Brain microvascular endothelial cell (primary cell): ENCODE data around the gene RPA1.

ENCODE experiments used
- DNase-seq: peaks from one replicate; pipeline ENCODE4 v3.0.0-alpha.2; 2020
- H3K27ac ChIP-seq: fragments of 250-450 bp; sonication (Bioruptor Pico); 2 replicates; pipeline ENCODE4 v1.5.1; 2020; ENCODE audit warnings: mild to moderate bottlenecking, moderate library complexity
- H3K27me3 ChIP-seq: fragments of 250-450 bp; sonication (Bioruptor Pico); replicated peaks from 2 replicates; pipeline ENCODE4 v1.5.1; 2020; ENCODE audit warnings: mild to moderate bottlenecking
- H3K36me3 ChIP-seq: fragments of 250-450 bp; sonication (Bioruptor Pico); replicated peaks from 2 replicates; pipeline ENCODE4 v1.5.1; 2020; ENCODE audit warnings: mild to moderate bottlenecking
- H3K4me3 ChIP-seq: 2 replicates; pipeline ENCODE4 v1.5.1; 2011; ENCODE audit warnings: low read depth, mild to moderate bottlenecking, control low read depth, low read length, moderate library complexity
- CTCF ChIP-seq: IDR thresholded peaks from 2 replicates; pipeline ENCODE4 v1.5.1; 2011; ENCODE audit warnings: low read depth, mild to moderate bottlenecking, moderate library complexity, low read length, control low read depth, inconsistent platforms; ENCODE audit errors: missing control alignments
- in situ Hi-C: cut with HindIII; loops from 2 replicates; pipeline ENCODE4 v1.10.0; 2017; ENCODE audit warnings: low sequenced_read_pairs, low pct_ligation_motif_present

Gene RPA1

DNA sequence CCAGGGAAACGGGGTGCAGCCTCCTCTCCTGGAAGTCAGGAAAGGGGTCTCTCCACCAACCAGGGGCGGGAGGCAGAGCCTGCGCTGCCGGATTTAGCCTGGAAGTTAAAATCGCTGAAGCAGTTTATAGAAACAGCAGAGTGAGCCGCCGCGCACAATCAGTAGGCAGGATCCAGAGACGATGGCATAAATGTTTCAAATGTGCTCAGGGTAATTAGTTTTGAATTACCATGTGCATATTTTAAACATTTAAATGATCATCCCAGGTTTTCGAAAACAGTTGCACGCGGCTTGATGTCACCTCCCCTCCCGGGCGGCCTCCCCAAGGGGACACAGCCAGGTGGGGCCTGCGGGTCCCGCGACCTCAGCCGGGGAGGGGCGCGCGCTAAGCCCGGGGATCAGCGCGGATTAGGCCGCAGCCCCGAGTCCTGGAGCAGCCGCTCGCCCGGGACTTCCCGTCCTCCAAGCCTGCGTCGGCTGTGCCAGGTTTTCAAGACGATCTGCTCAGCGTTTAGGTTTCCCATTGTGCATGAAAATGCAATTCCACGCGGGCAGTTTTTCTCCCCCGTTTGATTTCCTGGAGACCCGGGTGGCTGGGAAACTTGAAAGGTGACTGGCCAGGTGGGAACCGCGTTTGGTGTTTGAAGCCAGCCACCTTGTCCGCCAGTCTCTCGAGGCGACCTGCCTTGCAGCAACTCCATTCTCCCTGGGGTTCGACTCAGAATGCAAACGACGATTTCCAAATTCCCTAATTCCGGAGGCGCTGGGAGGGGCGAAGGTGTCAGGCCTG lies 78.3 kb downstream of the RPA1 start:
- in situ Hi-C loops: no loop called here
- peaks cover 23% of the 10 kb centered on the region for H3K27me3 ChIP-seq
- no peaks in the 10 kb centered on the region for H3K36me3 ChIP-seq
- peak; percentile 7 for DNase-seq
- TF ChIP-seq CTCF: no peak
- peak overlapping the region; percentile 44 for H3K4me3 ChIP-seq
- no peak overlapping the region for H3K27ac ChIP-seq

DNA sequence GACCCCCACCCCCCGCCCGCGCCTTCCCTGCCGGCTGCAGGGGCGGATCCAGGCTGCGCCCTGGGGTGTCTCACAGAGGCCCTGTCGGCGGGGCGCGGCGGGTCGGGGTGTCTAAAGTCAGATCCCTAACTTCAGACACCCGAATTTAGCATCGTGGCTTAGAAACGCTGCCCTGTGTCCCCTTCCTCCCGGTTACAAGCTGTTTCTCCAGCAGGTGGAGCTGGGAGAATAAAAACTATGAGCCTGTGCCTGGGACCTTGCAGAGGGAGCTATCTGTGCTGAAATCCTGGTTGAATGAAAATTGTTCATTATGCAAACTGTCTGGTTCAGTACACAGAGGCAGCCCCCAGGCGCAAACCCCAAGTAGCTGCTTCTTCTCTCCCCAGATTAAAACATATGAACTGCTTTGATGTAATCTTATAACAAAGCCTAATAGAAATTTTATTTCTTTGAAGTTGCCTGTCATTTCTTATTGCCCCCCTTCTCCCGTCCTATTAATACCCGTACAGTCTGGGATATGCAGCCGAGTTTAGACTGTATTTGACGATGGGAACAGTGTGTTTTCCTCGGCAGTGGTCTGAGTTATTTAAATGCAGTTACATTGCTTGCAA lies 79.0 kb downstream of the RPA1 start:
- Histone ChIP-seq H3K4me3 (peak overlapping the region; percentile 44), H3K27me3 (peaks cover 23% of the 10 kb centered on the region), H3K27ac (no peak overlapping the region), H3K36me3 (no peaks in the 10 kb centered on the region)
- peak; percentile 65 for DNase-seq
- TF ChIP-seq CTCF: peak; percentile 83
- in situ Hi-C loops: no loop called here

- Histone ChIP-seq H3K36me3 (no peaks in the 10 kb centered on the region), H3K27ac (no peak overlapping the region), H3K4me3 (no peak overlapping the region), H3K27me3 (peaks cover 27% of the 10 kb centered on the region)
- no peak for DNase-seq
- in situ Hi-C loops: no loop called here
- no peak for TF ChIP-seq CTCF
Observed at GRCh38 chr17:1909985-1910384, 80.2 kb downstream of the RPA1 start.

- no peak for DNase-seq
- in situ Hi-C loops: no loop called here
- Histone ChIP-seq H3K27ac (no peak overlapping the region), H3K36me3 (no peaks in the 10 kb centered on the region), H3K27me3 (peaks cover 28% of the 10 kb centered on the region), H3K4me3 (no peak overlapping the region)
- TF ChIP-seq CTCF: no peak
Observed at GRCh38 chr17:1912146-1912545, 82.3 kb downstream of the RPA1 start.

DNA sequence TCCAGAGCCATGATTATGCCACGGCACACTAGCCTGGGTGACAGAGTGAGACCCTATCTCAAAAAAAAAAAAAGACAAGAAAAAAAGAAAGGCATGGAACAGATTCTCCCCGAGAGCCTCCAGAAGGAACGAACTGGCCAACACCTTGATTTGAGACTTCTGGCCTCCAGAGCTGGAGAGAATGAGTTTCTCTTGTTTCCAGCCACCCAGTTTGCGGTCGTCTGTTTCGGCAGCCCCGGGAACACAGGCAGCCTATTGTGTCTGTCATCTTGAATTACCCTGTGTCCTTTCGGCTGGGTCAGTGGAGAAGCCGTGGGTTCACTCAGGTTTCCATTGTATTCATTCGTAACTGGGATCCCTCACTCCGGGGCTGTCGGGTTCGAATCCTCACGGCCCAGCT lies 83.9 kb downstream of the RPA1 start:
- no peak for DNase-seq
- Histone ChIP-seq H3K27me3 (peaks cover 15% of the 10 kb centered on the region), H3K36me3 (no peaks in the 10 kb centered on the region), H3K27ac (no peak overlapping the region), H3K4me3 (no peak overlapping the region)
- in situ Hi-C loops: no loop called here
- no peak for TF ChIP-seq CTCF
